Upper lobe of left lung (tissue), 6 donors: ENCODE results near the gene ZFAND6. TPM values are rescaled to one million over a fixed set of nuclear protein-coding genes. Genes with fewer than 3 reads are reported as not detected.

Experiments
- ATAC-seq, 2 donors: fragments of 200-7000 bp; cut with Tn5 transposase; one replicate each; pipeline ENCODE4 v1.9.1; 2022; ENCODE audit warnings: mild to moderate bottlenecking in 2 of 2, moderate library complexity in 2 of 2; ENCODE audit not compliant: low FRiP score in 2 of 2
- DNase-seq, 2 donors: peaks; one replicate each; pipeline ENCODE4 v3.0.0-alpha.2; 2019 to 2020
- H3K27ac ChIP-seq, 4 donors: fragments of 200-600 bp; sonication (generic); one replicate each; pipeline ENCODE4 v1.5.1; 2016 to 2019
- H3K27me3 ChIP-seq, 4 donors: fragments of 200-600 bp; sonication (generic); one replicate each; pipeline ENCODE4 v1.5.1; 2017 to 2019
- H3K36me3 ChIP-seq, 4 donors: fragments of 200-600 bp; sonication (generic); one replicate each; pipeline ENCODE4 v1.5.1; 2016 to 2019
- H3K4me1 ChIP-seq, 4 donors: fragments of 200-600 bp; sonication (generic); one replicate each; pipeline ENCODE4 v1.5.1; 2018 to 2019
- H3K4me3 ChIP-seq, 4 donors: fragments of 200-600 bp; sonication (generic); one replicate each; pipeline ENCODE4 v1.5.1; 2017 to 2019; ENCODE audit warnings: mild to moderate bottlenecking in 2 of 4, moderate library complexity in 1 of 4
- H3K9me3 ChIP-seq, 4 donors: fragments of 200-600 bp; sonication (generic); one replicate each; pipeline ENCODE4 v1.5.1; 2018 to 2019
- CTCF ChIP-seq, 6 experiments: fragments of 450-650 bp in 4 of 6; fragments of 200-600 bp in 2 of 6; sonication (generic) in 2 of 6; IDR thresholded peaks; one replicate each; pipeline ENCODE4 v1.5.1; 2016 to 2019; ENCODE audit warnings: antibody characterized with exemption in 6 of 6
- EP300 ChIP-seq, 4 donors: sonication (generic); formaldehyde crosslinking; IDR thresholded peaks; one replicate each; pipeline ENCODE4 v1.5.1; 2017; ENCODE audit warnings: antibody characterized with exemption in 4 of 4, control low read depth in 2 of 4
- POLR2A ChIP-seq, 4 donors: fragments of 450-650 bp; IDR thresholded peaks; one replicate each; pipeline ENCODE4 v1.5.1; 2016 to 2017; ENCODE audit warnings: antibody characterized with exemption in 4 of 4, mild to moderate bottlenecking in 2 of 4
- POLR2AphosphoS5 ChIP-seq, 2 donors: sonication (generic); formaldehyde crosslinking; IDR thresholded peaks; one replicate each; pipeline ENCODE4 v1.5.1; 2017; ENCODE audit warnings: antibody characterized with exemption in 2 of 2
- WGBS, 2 donors: methylation state at CpG; one replicate each; pipeline ENCODE4 v1.1.5; 2017 to 2018; 5-methylcytosine and 5-hydroxymethylcytosine counted together
- total RNA-seq, 6 donors: library from RNA; depleted of rRNA in 4 of 6; stranded (reverse); fragments of >200 nt in 4 of 6; gene quantifications; one replicate each; pipeline versions ENCODE4 v1.1.0 to v1.2.1, GENCODE V29; 2016 to 2021
- donor health status: DM: no; HTN: no; CAD: no; lungs with moderate emphysema.
- donor health status: DM: no; HTN: yes; CAD: no; lungs with severe emphysema.

ZFAND6 gene
- total RNA-seq, 6 donors from 2014 or later = 36.7 to 151 (median 70.5) TPM

- H3K4me1 ChIP-seq = no peaks in the 10 kb centered on the region
- no peak overlapping the region for H3K27ac ChIP-seq
- no peak overlapping the region for H3K4me3 ChIP-seq
- no peaks in the 10 kb centered on the region for H3K27me3 ChIP-seq
- no peak for TF ChIP-seq EP300 (IDR thresholded peaks at IDR 0.05)
- no peak for TF ChIP-seq POLR2A (IDR thresholded peaks at IDR 0.05)
- 89 to 96% methylated on average over 3 of the region's 3 CpGs for WGBS, 2 donors
- no peaks in the 10 kb centered on the region for H3K36me3 ChIP-seq
- H3K9me3 ChIP-seq = no peaks in the 10 kb centered on the region
- DNase-seq (no peak), ATAC-seq (no peak)
Measured at GRCh38 chr15:80026310-80026709, 33.2 kb upstream of the ZFAND6 start.

GRCh38 chr15:80026754-80027153 lies 32.7 kb upstream of the ZFAND6 start:
- Histone ChIP-seq H3K27ac (no peak overlapping the region), H3K4me3 (no peak overlapping the region), H3K4me1 (no peaks in the 10 kb centered on the region), H3K9me3 (no peaks in the 10 kb centered on the region), H3K36me3 (no peaks in the 10 kb centered on the region), H3K27me3 (no peaks in the 10 kb centered on the region)
- TF ChIP-seq CTCF (IDR thresholded peaks at IDR 0.05) = no peak
- no peak for TF ChIP-seq POLR2A (IDR thresholded peaks at IDR 0.05)
- TF ChIP-seq EP300 (IDR thresholded peaks at IDR 0.05) = no peak
- no peak for TF ChIP-seq POLR2AphosphoS5 (IDR thresholded peaks at IDR 0.05)
- DNase-seq (no peak), ATAC-seq (no peak)
- 80 to 90% methylated on average over 4 of the region's 4 CpGs for WGBS, 2 donors

- ATAC-seq (no peak), DNase-seq (no peak)
- H3K36me3 ChIP-seq = no peaks in the 10 kb centered on the region
- TF ChIP-seq EP300 (IDR thresholded peaks at IDR 0.05) = no peak
- TF ChIP-seq POLR2AphosphoS5 (IDR thresholded peaks at IDR 0.05) = no peak
- no peak for TF ChIP-seq CTCF (IDR thresholded peaks at IDR 0.05)
- TF ChIP-seq POLR2A (IDR thresholded peaks at IDR 0.05) = no peak
- no peak overlapping the region for H3K27ac ChIP-seq
- 83 to 92% methylated on average over 2 of the region's 2 CpGs for WGBS, 2 donors
- H3K9me3 ChIP-seq = no peaks in the 10 kb centered on the region
- peaks cover 8 to 15% (median 14%) of the 10 kb centered on the region in 4 donors for H3K4me1 ChIP-seq
- no peaks in the 10 kb centered on the region for H3K27me3 ChIP-seq
- H3K4me3 ChIP-seq = no peak overlapping the region
Measured at GRCh38 chr15:80028937-80029336, 30.5 kb upstream of the ZFAND6 start.

GRCh38 chr15:80031841-80032240 lies 27.6 kb upstream of the ZFAND6 start:
- Histone ChIP-seq H3K27ac (no peak overlapping the region), H3K27me3 (no peaks in the 10 kb centered on the region), H3K9me3 (no peaks in the 10 kb centered on the region), H3K4me3 (no peak overlapping the region), H3K4me1 (peaks cover 8 to 15% (median 14%) of the 10 kb centered on the region in 4 donors), H3K36me3 (no peaks in the 10 kb centered on the region)
- no peak for TF ChIP-seq POLR2A (IDR thresholded peaks at IDR 0.05)
- no peak for TF ChIP-seq POLR2AphosphoS5 (IDR thresholded peaks at IDR 0.05)
- ATAC-seq (no peak), DNase-seq (no peak)
- WGBS, 2 donors = 78 to 79% methylated on average over 3 of the region's 3 CpGs

- no peaks in the 10 kb centered on the region for H3K36me3 ChIP-seq
- H3K4me1 ChIP-seq = peaks cover 8 to 15% (median 14%) of the 10 kb centered on the region in 4 donors
- ATAC-seq = no peak
- no peak overlapping the region for H3K27ac ChIP-seq
- H3K4me3 ChIP-seq = no peak overlapping the region
- 74 to 88% methylated on average over 3 of the region's 3 CpGs for WGBS, 2 donors
- no peak for TF ChIP-seq POLR2A (IDR thresholded peaks at IDR 0.05)
- no peak for TF ChIP-seq EP300 (IDR thresholded peaks at IDR 0.05)
- no peak for TF ChIP-seq POLR2AphosphoS5 (IDR thresholded peaks at IDR 0.05)
- TF ChIP-seq CTCF (IDR thresholded peaks at IDR 0.05) = no peak
- no peaks in the 10 kb centered on the region for H3K9me3 ChIP-seq
- DNase-seq = no peak
- no peaks in the 10 kb centered on the region for H3K27me3 ChIP-seq
Measured at GRCh38 chr15:80034629-80035028, 24.8 kb upstream of the ZFAND6 start.

- ATAC-seq = no peak
- Histone ChIP-seq H3K9me3 (no peaks in the 10 kb centered on the region), H3K27ac (no peak overlapping the region), H3K4me1 (peaks cover 8 to 15% (median 14%) of the 10 kb centered on the region in 4 donors), H3K4me3 (no peak overlapping the region), H3K27me3 (no peaks in the 10 kb centered on the region), H3K36me3 (no peaks in the 10 kb centered on the region)
- TF ChIP-seq POLR2AphosphoS5 (IDR thresholded peaks at IDR 0.05) (no peak), CTCF (IDR thresholded peaks at IDR 0.05) (no peak), POLR2A (IDR thresholded peaks at IDR 0.05) (no peak), EP300 (IDR thresholded peaks at IDR 0.05) (no peak)
- 82 to 100% methylated on average over 1 of the region's 1 CpG for WGBS, 2 donors
- DNase-seq = no peak
Measured at GRCh38 chr15:80036071-80036470, 23.4 kb upstream of the ZFAND6 start.
